GM18858 (cell line): ENCODE measurements around the gene DLD.
"Not testable (repeated sequence)": the region's sequence is repeated elsewhere in the genome, so short reads cannot be mapped to it uniquely, and the experiment has no call there.

Experiments
- ATAC-seq: cut with Tn5 transposase; IDR thresholded peaks from one replicate; pipeline ENCODE4 v1.9.1; 2021; ENCODE audit not compliant: unreplicated experiment

Gene DLD

GRCh38 chr7:107890962-107891635 lies at the start of gene DLD:
Gene DLD, plus strand, starts transcription at chr7:107891183. Its CDS starts 68 bp downstream, at chr7:107891251.
- peak; percentile 98 for ATAC-seq

- ATAC-seq = no peak
These were observed 48.8 kb upstream of the DLD start for GRCh38 chr7:107842213-107842612.

- no peak for ATAC-seq
These were observed 47.8 kb upstream of the DLD start for GRCh38 chr7:107843184-107843583.

GRCh38 chr7:107846324-107846723 lies 44.7 kb upstream of the DLD start:
- ATAC-seq = no peak

- ATAC-seq = no peak
These were observed 43.7 kb upstream of the DLD start for GRCh38 chr7:107847168-107847835.

GRCh38 chr7:107847836-107848175 lies 43.2 kb upstream of the DLD start:
- ATAC-seq = not testable (repeated sequence)

- not testable (repeated sequence) for ATAC-seq
These were observed 42.8 kb upstream of the DLD start for GRCh38 chr7:107848211-107848610.

- no peak for ATAC-seq
These were observed 40.8 kb upstream of the DLD start for GRCh38 chr7:107850216-107850615.

- ATAC-seq = no peak
These were observed 40.3 kb upstream of the DLD start for GRCh38 chr7:107850643-107851042.

GRCh38 chr7:107854454-107854853 lies 36.5 kb upstream of the DLD start:
- no peak for ATAC-seq

GRCh38 chr7:107854989-107855388 lies 36.0 kb upstream of the DLD start:
- ATAC-seq = no peak

GRCh38 chr7:107856806-107857540 lies 34.0 kb upstream of the DLD start:
- ATAC-seq = no peak

GRCh38 chr7:107857541-107857912 lies 33.5 kb upstream of the DLD start:
- ATAC-seq = no peak

GRCh38 chr7:107858280-107858679 lies 32.7 kb upstream of the DLD start:
- no peak for ATAC-seq

- no peak for ATAC-seq
These were observed 30.6 kb upstream of the DLD start for GRCh38 chr7:107860279-107860961.

- no peak for ATAC-seq
These were observed 29.9 kb upstream of the DLD start for GRCh38 chr7:107860981-107861652.

- ATAC-seq = no peak
These were observed 24.8 kb upstream of the DLD start for GRCh38 chr7:107865956-107866775.

GRCh38 chr7:107867858-107868466 lies 23.0 kb upstream of the DLD start:
- no peak for ATAC-seq

GRCh38 chr7:107870427-107871000 lies 20.5 kb upstream of the DLD start:
- no peak for ATAC-seq
